T-helper 1 cell treated with Interleukin-12 subunit alpha and Interleukin-12 subunit beta and Interleukin-4 antibody, amounts not matched to agents 30 μg/mL and 1 μg/mL, for 36 hours (primary cell): ENCODE results near the gene OSBPL10.

Source experiments
- H3K27ac Mint-ChIP-seq: one replicate; pipeline ENCODE4 v1.8.0; 2021; ENCODE audit warnings: mild to moderate bottlenecking, mixed read lengths
- H3K27me3 Mint-ChIP-seq: one replicate; pipeline ENCODE4 v1.8.0; 2021; ENCODE audit warnings: low read depth, mixed read lengths
- H3K36me3 Mint-ChIP-seq: one replicate; pipeline ENCODE4 v1.8.0; 2021; ENCODE audit warnings: low read depth, mixed read lengths
- H3K4me1 Mint-ChIP-seq: one replicate; pipeline ENCODE4 v1.8.0; 2021; ENCODE audit warnings: low read depth, mixed read lengths
- H3K4me3 Mint-ChIP-seq: one replicate; pipeline ENCODE4 v1.8.0; 2021; ENCODE audit warnings: mild to moderate bottlenecking, moderate library complexity, mixed read lengths
- H3K9me3 Mint-ChIP-seq: one replicate; pipeline ENCODE4 v1.8.0; 2021; ENCODE audit warnings: mixed read lengths

The OSBPL10 gene

DNA sequence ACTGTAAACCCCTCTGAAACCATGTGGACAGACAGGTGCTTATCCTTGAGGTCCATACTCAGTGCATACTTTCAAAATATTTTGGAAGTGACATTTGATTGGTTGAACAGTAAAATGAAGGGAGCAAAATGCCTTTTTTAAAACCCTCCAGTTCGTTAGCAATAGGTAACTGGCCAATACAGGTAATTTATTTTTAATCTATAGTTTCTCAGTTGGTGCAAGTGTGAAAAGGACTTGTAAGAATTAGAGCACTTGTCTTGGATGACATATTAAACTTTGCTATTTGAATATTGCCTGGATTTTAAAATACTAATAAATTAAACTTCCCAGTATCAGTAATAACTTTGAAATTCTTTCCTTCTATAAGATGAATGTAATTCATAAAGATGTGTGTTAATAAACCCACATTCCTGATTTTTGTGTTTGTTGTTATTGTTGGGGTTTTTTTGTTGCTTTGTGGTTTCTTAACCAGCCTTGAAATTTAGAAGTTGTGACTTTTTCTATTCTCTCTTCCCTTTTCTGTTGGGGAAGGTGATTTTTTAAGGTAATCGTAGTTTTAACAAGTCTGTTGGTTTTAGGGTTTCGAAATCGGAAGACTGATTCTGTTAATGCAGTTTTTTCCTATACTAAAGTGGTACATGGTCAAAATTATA lies 358.3 kb downstream of the OSBPL10 start:
- Mint-ChIP-seq H3K4me3 (no peak overlapping the region), H3K27me3 (no peaks in the 10 kb centered on the region), H3K27ac (no peak overlapping the region), H3K9me3 (no peaks in the 10 kb centered on the region), H3K36me3 (peaks cover 51% of the 10 kb centered on the region), H3K4me1 (peaks cover 35% of the 10 kb centered on the region)

DNA sequence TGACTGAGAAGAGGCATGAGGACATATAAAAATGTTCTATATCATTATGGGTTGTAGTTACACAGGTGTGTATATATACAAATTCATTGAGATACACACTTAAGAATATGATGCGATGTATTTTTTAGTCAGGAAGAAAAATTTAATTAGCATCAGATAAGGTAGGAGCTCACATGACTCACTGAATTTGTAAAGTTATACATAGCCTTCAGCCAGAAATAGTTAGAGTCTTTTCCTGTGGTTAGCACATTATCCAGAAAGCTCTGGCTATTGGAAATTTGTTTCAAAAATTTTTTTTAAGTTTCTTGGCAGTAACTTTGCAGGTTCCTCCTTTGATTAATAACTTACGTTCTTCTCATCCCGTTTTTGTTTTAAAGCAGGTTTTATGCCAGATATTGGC lies 359.7 kb downstream of the OSBPL10 start:
- Mint-ChIP-seq H3K4me3 (no peak overlapping the region), H3K9me3 (no peaks in the 10 kb centered on the region), H3K27ac (no peak overlapping the region), H3K27me3 (no peaks in the 10 kb centered on the region), H3K36me3 (peaks cover 48% of the 10 kb centered on the region), H3K4me1 (peaks cover 31% of the 10 kb centered on the region)

DNA sequence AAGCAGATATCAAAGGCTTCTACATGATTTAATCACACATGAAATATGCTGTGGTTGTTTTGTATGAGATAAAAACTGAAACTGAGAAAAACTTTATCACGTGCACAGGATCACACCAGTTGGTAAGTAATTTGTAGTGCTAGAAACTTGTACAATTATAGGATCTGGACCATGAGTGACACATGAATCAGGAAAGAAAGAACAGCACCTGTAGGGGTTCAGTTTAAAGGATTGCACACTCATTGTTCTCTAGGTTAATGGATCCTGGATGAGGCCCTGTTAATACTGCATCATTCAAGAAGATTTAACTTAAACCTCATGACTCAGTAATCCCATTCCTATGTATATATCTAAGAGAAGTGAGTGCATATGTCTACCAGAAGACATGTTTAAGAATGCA lies 360.4 kb downstream of the OSBPL10 start:
- Mint-ChIP-seq H3K27ac (peak overlapping the region; percentile 49), H3K4me3 (no peak overlapping the region), H3K27me3 (no peaks in the 10 kb centered on the region), H3K9me3 (no peaks in the 10 kb centered on the region), H3K4me1 (peaks cover 34% of the 10 kb centered on the region), H3K36me3 (peaks cover 45% of the 10 kb centered on the region)

DNA sequence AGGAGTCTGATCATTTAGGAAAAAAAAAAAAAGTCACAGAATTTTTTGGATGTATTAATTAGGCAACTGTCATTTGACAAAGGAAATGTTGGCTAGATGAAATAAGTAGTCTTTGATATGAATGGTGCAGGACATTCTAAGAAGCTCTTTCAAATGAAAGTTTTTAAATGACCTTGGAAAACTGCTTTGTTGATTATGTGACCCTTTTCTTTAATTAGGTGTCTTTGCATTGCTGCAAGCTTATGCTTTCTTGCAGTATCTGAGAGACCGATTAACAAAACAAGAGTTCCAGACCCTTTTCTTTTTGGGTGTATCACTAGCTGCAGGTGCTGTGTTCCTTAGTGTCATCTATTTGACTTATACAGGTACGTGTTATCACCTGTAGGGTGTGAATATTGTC lies 364.4 kb downstream of the OSBPL10 start:
- no peaks in the 10 kb centered on the region for H3K9me3 Mint-ChIP-seq
- peaks cover 47% of the 10 kb centered on the region for H3K36me3 Mint-ChIP-seq
- no peak overlapping the region for H3K4me3 Mint-ChIP-seq
- no peaks in the 10 kb centered on the region for H3K27me3 Mint-ChIP-seq
- H3K4me1 Mint-ChIP-seq, result peaks cover 47% of the 10 kb centered on the region
- no peak overlapping the region for H3K27ac Mint-ChIP-seq

DNA sequence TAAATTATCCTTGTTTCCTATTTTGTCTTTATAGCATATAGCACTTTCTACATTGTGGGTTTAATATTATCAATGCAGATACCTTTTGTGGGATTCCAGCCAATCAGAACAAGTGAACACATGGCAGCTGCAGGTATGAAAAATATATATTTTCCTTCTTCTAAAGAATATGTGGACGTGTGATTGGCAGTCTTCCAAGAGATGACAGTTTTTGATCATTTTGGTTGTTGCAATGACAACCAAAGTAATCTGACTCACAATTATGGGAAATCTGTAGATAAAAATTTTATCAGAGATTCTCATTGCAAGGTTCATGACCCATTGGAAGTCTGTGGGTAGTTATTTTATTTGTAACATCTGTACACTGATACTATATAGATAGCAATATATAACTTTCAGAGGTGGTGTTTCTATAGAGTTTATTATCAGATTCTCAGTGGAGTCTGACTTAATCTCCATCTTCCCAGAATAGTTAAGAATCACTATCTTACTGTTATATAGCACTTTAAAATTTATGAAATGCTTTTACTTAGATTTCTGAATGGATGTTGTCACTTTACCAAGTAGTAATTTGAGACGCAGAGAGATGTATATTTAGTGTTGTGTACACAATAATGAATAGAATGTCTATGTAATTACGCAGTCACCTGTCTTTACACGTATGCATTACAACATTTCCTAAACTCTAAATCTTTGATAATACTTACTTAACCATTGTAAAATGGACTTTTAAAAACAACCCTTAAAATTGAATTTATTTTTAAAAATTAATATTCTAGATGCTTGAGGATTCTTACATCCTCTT lies 365.8 kb downstream of the OSBPL10 start:
- no peak overlapping the region for H3K4me3 Mint-ChIP-seq
- H3K4me1 Mint-ChIP-seq, result peaks cover 44% of the 10 kb centered on the region
- H3K9me3 Mint-ChIP-seq, result no peaks in the 10 kb centered on the region
- no peak overlapping the region for H3K27ac Mint-ChIP-seq
- no peaks in the 10 kb centered on the region for H3K27me3 Mint-ChIP-seq
- H3K36me3 Mint-ChIP-seq, result peaks cover 39% of the 10 kb centered on the region

DNA sequence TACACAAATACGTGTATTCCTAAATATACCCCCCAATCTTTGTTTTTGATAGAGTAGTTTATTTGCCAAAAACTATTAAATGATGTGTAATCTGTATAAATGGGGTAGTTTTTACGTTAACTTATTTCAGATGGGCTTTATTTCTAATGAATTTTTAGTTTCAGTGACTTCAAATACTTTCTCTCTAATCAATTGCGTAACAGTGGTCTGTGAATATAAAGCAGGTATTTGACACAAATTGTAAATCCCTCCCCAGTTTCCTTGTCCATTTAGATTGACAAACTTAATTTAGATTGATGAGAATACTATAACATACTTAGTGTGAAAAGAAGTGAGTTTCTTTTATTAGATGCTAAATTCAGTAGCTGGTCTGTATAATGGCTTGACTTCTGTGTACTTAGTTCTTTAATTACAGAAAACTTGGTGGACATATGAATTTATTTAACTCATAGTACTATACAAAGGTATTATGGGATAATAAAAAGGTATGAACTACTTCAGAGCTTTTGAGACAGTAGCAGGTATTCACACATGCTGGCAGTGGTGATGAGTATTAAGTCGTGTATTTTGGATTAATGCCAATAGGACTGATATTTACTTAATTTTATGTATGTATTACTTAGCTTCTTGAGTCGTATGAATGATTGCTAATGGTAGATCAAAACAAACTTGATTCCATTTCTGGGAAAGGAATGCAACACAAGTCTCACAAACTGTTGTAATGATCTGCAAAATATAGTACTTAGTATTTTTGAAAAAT lies 366.7 kb downstream of the OSBPL10 start:
- Mint-ChIP-seq H3K27ac (no peak overlapping the region), H3K36me3 (peaks cover 41% of the 10 kb centered on the region), H3K4me1 (peaks cover 49% of the 10 kb centered on the region), H3K27me3 (no peaks in the 10 kb centered on the region), H3K4me3 (no peak overlapping the region), H3K9me3 (no peaks in the 10 kb centered on the region)

DNA sequence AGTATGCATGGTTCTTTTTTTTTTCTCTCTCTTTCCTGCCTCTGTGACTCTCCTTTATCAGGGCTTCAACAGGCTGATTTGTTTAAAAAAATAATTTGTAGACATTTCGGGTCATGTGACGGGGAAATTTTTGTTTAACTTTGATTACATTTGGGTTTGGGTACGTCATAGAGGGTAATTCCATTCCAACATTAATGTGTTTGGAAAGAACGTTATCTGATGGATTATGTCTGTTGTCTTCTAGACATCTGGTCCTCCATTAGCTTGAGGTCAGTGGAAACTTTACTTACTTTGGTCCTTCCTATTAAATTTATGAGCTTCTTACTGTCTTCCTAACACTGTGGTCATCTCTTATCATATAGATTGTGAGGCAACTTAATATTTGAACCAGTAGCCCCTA lies 367.4 kb downstream of the OSBPL10 start:
- no peak overlapping the region for H3K27ac Mint-ChIP-seq
- no peak overlapping the region for H3K4me3 Mint-ChIP-seq
- no peaks in the 10 kb centered on the region for H3K9me3 Mint-ChIP-seq
- H3K4me1 Mint-ChIP-seq, result peaks cover 49% of the 10 kb centered on the region
- no peaks in the 10 kb centered on the region for H3K27me3 Mint-ChIP-seq
- peaks cover 37% of the 10 kb centered on the region for H3K36me3 Mint-ChIP-seq

DNA sequence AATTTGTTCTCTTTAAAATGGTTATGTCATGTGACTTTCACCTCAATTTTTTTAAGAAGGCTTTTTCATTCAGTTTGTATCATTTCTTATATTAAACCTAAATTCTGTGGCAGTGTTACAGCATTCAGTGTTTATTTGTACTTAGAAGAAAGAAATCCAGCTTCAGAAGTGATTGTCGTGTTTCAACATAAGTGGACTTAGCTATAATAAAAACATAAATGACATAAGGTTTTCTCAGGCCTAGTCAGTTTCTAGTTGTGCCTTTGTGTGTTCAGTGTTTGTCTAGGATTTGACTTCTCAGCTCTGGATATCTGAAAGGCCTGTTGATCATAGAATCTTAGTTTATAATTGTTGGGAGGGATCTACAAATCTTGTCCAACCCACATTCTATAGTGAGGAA lies 367.9 kb downstream of the OSBPL10 start:
- peaks cover 4% of the 10 kb centered on the region for H3K9me3 Mint-ChIP-seq
- H3K4me3 Mint-ChIP-seq, result no peak overlapping the region
- no peak overlapping the region for H3K27ac Mint-ChIP-seq
- H3K27me3 Mint-ChIP-seq, result no peaks in the 10 kb centered on the region
- peaks cover 40% of the 10 kb centered on the region for H3K36me3 Mint-ChIP-seq
- peaks cover 54% of the 10 kb centered on the region for H3K4me1 Mint-ChIP-seq
